Transverse colon (tissue), 3 donors: ENCODE data around the gene MREG.
A peak's percentile ranks its signal among the peaks of the same experiment; 100 is the strongest.

ENCODE experiments used
- CTCF ChIP-seq, 5 experiments: fragments of 200-600 bp in 3 of 5; fragments of 450-650 bp in 2 of 5; sonication (generic) in 3 of 5; IDR thresholded peaks; 1 replicate in 2 of 5; 2 replicates in 3 of 5; pipeline ENCODE4 v1.5.1; 2016 to 2017; ENCODE audit warnings: antibody characterized with exemption in 5 of 5, inconsistent platforms in 3 of 5, mild to moderate bottlenecking in 2 of 5, moderate library complexity in 1 of 5
- POLR2A ChIP-seq: fragments of 450-650 bp; IDR thresholded peaks from one replicate; pipeline ENCODE4 v1.6.1; 2016; ENCODE audit warnings: antibody characterized with exemption, mild to moderate bottlenecking, moderate library complexity

- TF ChIP-seq CTCF (IDR thresholded peaks at IDR 0.05) (peak; percentile 77 to 95 (median 92)), POLR2A (no peak)
These were observed 20.7 kb upstream of the MREG start for GRCh38 chr2:216034065-216034464.
